IMR-90 (cell line): ENCODE results near the gene TRIO. TPM values are rescaled to one million over a fixed set of nuclear protein-coding genes. Genes with fewer than 3 reads are reported as not detected.

ENCODE experiments used
- ATAC-seq: fragments of 200-7000 bp; cut with Tn5 transposase; 2 replicates; pipeline ENCODE4 v1.9.1; 2020; ENCODE audit warnings: low read depth, mild to moderate bottlenecking, moderate library complexity
- BruUV-seq: library from RNA; stranded (reverse); fragments of 400-500 nt; replicated peaks from 2 replicates; lab custom pipeline; 2021; lab: Mats Ljungman, UMichigan
- CTCF ChIA-PET: fragments of 300-600 bp; formaldehyde crosslinking; extraction: SDS; loops from one replicate; lab custom pipeline; 2021; ENCODE audit warnings: antibody characterized with exemption; lab: Yijun Ruan, JAX
- POLR2A ChIA-PET: fragments of 300-600 bp; sonication (Branson Sonifier 250); formaldehyde crosslinking; loops from one replicate; lab custom pipeline; 2022; ENCODE audit warnings: antibody characterized with exemption; ENCODE audit not compliant: unreplicated experiment; lab: Charles Lee
- DNase-seq: peaks from one replicate; pipeline ENCODE4 v3.0.0; 2013
- H2AFZ ChIP-seq: replicated peaks from 2 replicates; pipeline ENCODE3; 2013; ENCODE audit warnings: low read length, mild to moderate bottlenecking; ENCODE audit not compliant: poor library complexity
- H2AK5ac ChIP-seq: 2 replicates; pipeline ENCODE4 v1.6.1; 2013; ENCODE audit warnings: low read depth, low read length, inconsistent platforms
- H2AK9ac ChIP-seq: replicated peaks from 2 replicates; pipeline ENCODE3; 2013; ENCODE audit warnings: mild to moderate bottlenecking, low read depth, low read length, moderate library complexity; ENCODE audit not compliant: poor library complexity
- H2BK120ac ChIP-seq: 2 replicates; pipeline ENCODE4 v1.6.1; 2013; ENCODE audit warnings: low read depth, low read length, inconsistent platforms
- H2BK15ac ChIP-seq: 3 replicates; pipeline ENCODE4 v1.6.1; 2013; ENCODE audit warnings: low read depth, low read length, inconsistent platforms
- H2BK20ac ChIP-seq: 2 replicates; pipeline ENCODE4 v1.6.1; 2013; ENCODE audit warnings: low read depth, mild to moderate bottlenecking, inconsistent platforms, low read length, moderate library complexity
- H2BK5ac ChIP-seq: 2 replicates; pipeline ENCODE4 v1.6.1; 2013; ENCODE audit warnings: mild to moderate bottlenecking, low read depth, low read length, inconsistent platforms; ENCODE audit not compliant: poor library complexity, severe bottlenecking
- H3K14ac ChIP-seq: replicated peaks from 2 replicates; pipeline ENCODE4 v1.6.1; 2013; ENCODE audit warnings: low read depth, low read length, inconsistent platforms
- H3K18ac ChIP-seq: 2 replicates; pipeline ENCODE4 v1.6.1; 2013; ENCODE audit warnings: low read depth, low read length, control low read depth
- H3K23ac ChIP-seq: 2 replicates; pipeline ENCODE4 v1.6.1; 2013; ENCODE audit warnings: low read depth, low read length, inconsistent platforms
- H3K27ac ChIP-seq: 2 replicates; pipeline ENCODE4 v1.5.1; 2013; ENCODE audit warnings: mild to moderate bottlenecking, control low read depth, low read length; ENCODE audit not compliant: insufficient read depth
- H3K27me3 ChIP-seq: 2 replicates; pipeline ENCODE4 v1.6.1; 2013; ENCODE audit warnings: low read length; ENCODE audit not compliant: control insufficient read depth, insufficient read depth
- H3K36me3 ChIP-seq: 2 replicates; pipeline ENCODE4 v1.6.1; 2013; ENCODE audit warnings: low read length, mixed read lengths; ENCODE audit not compliant: control insufficient read depth, insufficient read depth
- H3K4ac ChIP-seq: 2 replicates; pipeline ENCODE4 v1.6.1; 2013; ENCODE audit warnings: low read depth, low read length, inconsistent platforms
- H3K4me1 ChIP-seq: 2 replicates; pipeline ENCODE4 v1.6.1; 2013; ENCODE audit warnings: low read length, mixed read lengths; ENCODE audit not compliant: control insufficient read depth, insufficient read depth
- H3K4me2 ChIP-seq: 2 replicates; pipeline ENCODE4 v1.6.1; 2013; ENCODE audit warnings: low read depth, mild to moderate bottlenecking, control low read depth, low read length, moderate library complexity
- H3K4me3 ChIP-seq: 2 replicates; pipeline ENCODE4 v1.5.1; 2013; ENCODE audit warnings: low read depth, mild to moderate bottlenecking, control low read depth, low read length, moderate library complexity; ENCODE audit not compliant: insufficient read depth
- H3K56ac ChIP-seq: 2 replicates; pipeline ENCODE4 v1.6.1; 2013; ENCODE audit warnings: low read length, inconsistent platforms; ENCODE audit not compliant: insufficient read depth; ENCODE audit errors: extremely low read depth
- H3K79me1 ChIP-seq, 2 experiments: 2 replicates each; pipeline ENCODE4 v1.6.1; 2013; ENCODE audit warnings: low read length in 2 of 2, inconsistent platforms in 1 of 2, low read depth in 1 of 2
- H3K9ac ChIP-seq: 2 replicates; pipeline ENCODE4 v1.6.1; 2013; ENCODE audit warnings: low read depth, low read length, control low read depth
- H3K9me1 ChIP-seq: 2 replicates; pipeline ENCODE4 v1.6.1; 2013; ENCODE audit warnings: low read length, inconsistent platforms; ENCODE audit not compliant: insufficient read depth
- H3K9me3 ChIP-seq: 2 replicates; pipeline ENCODE4 v1.6.1; 2013; ENCODE audit warnings: low read length; ENCODE audit not compliant: control insufficient read depth, insufficient read depth
- H4K20me1 ChIP-seq: 2 replicates; pipeline ENCODE4 v1.6.1; 2013; ENCODE audit warnings: low read length, inconsistent platforms; ENCODE audit not compliant: insufficient read depth
- H4K5ac ChIP-seq: 2 replicates; pipeline ENCODE4 v1.6.1; 2013; ENCODE audit warnings: mild to moderate bottlenecking, low read depth, low read length, control low read depth
- H4K8ac ChIP-seq, 2 experiments: 2 replicates each; pipeline ENCODE4 v1.6.1; 2013; ENCODE audit warnings: low read depth in 2 of 2, low read length in 2 of 2, control low read depth in 1 of 2, inconsistent platforms in 1 of 2
- H4K91ac ChIP-seq: 2 replicates; pipeline ENCODE4 v1.6.1; 2013; ENCODE audit warnings: low read depth, low read length, inconsistent platforms; ENCODE audit not compliant: insufficient read depth
- BHLHE40 ChIP-seq: fragments of 150-350 bp; IDR thresholded peaks from 2 replicates; pipeline ENCODE4 v1.6.1; 2016; ENCODE audit warnings: mild to moderate bottlenecking, low read depth, low read length
- CEBPB ChIP-seq: IDR thresholded peaks from 2 replicates; pipeline ENCODE4 v1.6.1; 2012; ENCODE audit warnings: low read depth, low read length, improper control_type of control experiment
- CHD1 ChIP-seq: IDR thresholded peaks from 2 replicates; pipeline ENCODE4 v1.6.1; 2012; ENCODE audit warnings: low read depth, low read length, improper control_type of control experiment
- MAZ ChIP-seq: IDR thresholded peaks from 2 replicates; pipeline ENCODE4 v1.6.1; 2012; ENCODE audit warnings: low read depth, mild to moderate bottlenecking, low read length, improper control_type of control experiment, moderate library complexity, borderline replicate concordance
- MXI1 ChIP-seq: IDR thresholded peaks from 2 replicates; pipeline ENCODE4 v1.6.1; 2012; ENCODE audit warnings: low read depth, mild to moderate bottlenecking, low read length, moderate library complexity, borderline replicate concordance
- NFE2L2 ChIP-seq: fragments of 150-350 bp; IDR thresholded peaks from 2 replicates; pipeline ENCODE4 v1.6.1; 2016; ENCODE audit warnings: low read depth, mild to moderate bottlenecking, low read length
- RAD21 ChIP-seq: IDR thresholded peaks from 2 replicates; pipeline ENCODE4 v1.6.1; 2012; ENCODE audit warnings: low read length, improper control_type of control experiment
- RCOR1 ChIP-seq: IDR thresholded peaks from 2 replicates; pipeline ENCODE4 v1.6.1; 2012; ENCODE audit warnings: mild to moderate bottlenecking, low read length, improper control_type of control experiment; ENCODE audit not compliant: insufficient replicate concordance
- RFX5 ChIP-seq: IDR thresholded peaks from 2 replicates; pipeline ENCODE4 v1.8.0; 2012; ENCODE audit warnings: low read depth, mild to moderate bottlenecking, low read length, moderate library complexity
- SMC3 ChIP-seq: fragments of 150-350 bp; IDR thresholded peaks from 2 replicates; pipeline ENCODE4 v1.6.1; 2016; ENCODE audit warnings: low read depth, mild to moderate bottlenecking, antibody characterized with exemption, low read length, moderate library complexity
- WGBS, 2 experiments: methylation state at CpG; one replicate each; pipeline versions ENCODE4 v1.1.5 to v1.1.7; 2013; ENCODE audit warnings: missing lambda C conversion rate in 2 of 2; ENCODE audit not compliant: insufficient read length in 1 of 2; ENCODE audit errors: extremely low coverage in 2 of 2; 5-methylcytosine and 5-hydroxymethylcytosine counted together
- dilution Hi-C: fragments of 300-500 bp; cut with HindIII; formaldehyde crosslinking; loops from one replicate; pipeline ENCODE4 v1.14.3; 2018; ENCODE audit warnings: low sequenced_read_pairs; ENCODE audit not compliant: unreplicated experiment
- in situ Hi-C: fragments of 300-500 bp; cut with MboI; formaldehyde crosslinking; loops from 3 replicates; pipeline ENCODE4 v1.14.3; 2019; ENCODE audit warnings: low sequenced_read_pairs, inconsistent platforms, mixed read lengths
- intact Hi-C: fragments of 100-400 bp; cut with micrococcal nuclease; formaldehyde crosslinking; loops from 2 replicates; pipeline ENCODE4 v1.10.0; 2022
- polyA plus RNA-seq, 3 experiments: library from polyadenylated mRNA; depleted of rRNA; stranded (reverse); fragments of >200 nt; gene quantifications; 2 replicates each; pipeline ENCODE4 v1.2.3, GENCODE V29; 2012; ENCODE audit warnings: low replicate concordance in 1 of 3
- total RNA-seq: library from RNA; depleted of rRNA; stranded (reverse); fragments of >200 nt; gene quantifications from 2 replicates; pipeline ENCODE4 v1.2.3, GENCODE V29; 2012
- TF ChIP-seq, protein P1 (sequence below): conservative IDR thresholded peaks from 2 replicates; pipeline ENCODE4 v1.5.1; 2012; ENCODE audit warnings: mild to moderate bottlenecking, low read depth, low read length, improper control_type of control experiment
- TF ChIP-seq, protein P2 (sequence below): fragments of 150-350 bp; IDR thresholded peaks from 2 replicates; pipeline ENCODE4 v1.6.1; 2017; ENCODE audit warnings: mild to moderate bottlenecking, antibody characterized with exemption, low read length, low read depth
- TF ChIP-seq, protein P3 (sequence below): fragments of 150-350 bp; IDR thresholded peaks from 2 replicates; pipeline ENCODE4 v1.6.1; 2016; ENCODE audit warnings: low read depth, mild to moderate bottlenecking, low read length, moderate library complexity, borderline replicate concordance

Gene TRIO
- total and polyA plus RNA-seq, 2 of the 4 experiments (the other 2 are of a cell fraction): 206 to 522 TPM

DNA sequence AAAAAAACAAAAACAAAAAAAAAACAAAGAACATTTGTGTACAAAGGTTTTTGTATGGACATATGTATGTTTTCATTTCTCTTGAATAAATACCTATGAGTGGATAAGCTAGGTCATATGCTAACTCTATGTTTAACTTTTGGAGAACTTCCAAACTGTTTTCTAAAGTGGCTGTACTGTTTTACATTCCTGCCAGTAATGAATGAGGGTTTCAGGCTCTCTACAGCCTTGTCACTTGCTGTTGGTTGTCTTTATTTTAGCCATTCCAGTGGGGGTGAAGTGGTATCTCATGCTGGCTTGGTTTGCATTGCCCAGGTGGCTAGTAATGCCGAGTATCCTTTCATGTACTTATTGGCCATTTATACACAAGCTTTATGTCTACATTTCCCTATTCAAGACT lies 9.1 kb upstream of the TRIO start:
- POLR2A ChIA-PET: no interaction called here

More for the DNA sequence above, 9.1 kb upstream of the TRIO start:
- dilution Hi-C loops (no loop called here), intact Hi-C loops (no loop called here), in situ Hi-C loops (no loop called here)
- no peak overlapping the region for H3K27ac ChIP-seq
- 0 out of 2 replicates have a peak, but pooled peaks cover 5% of the 10 kb centered on the region for H3K27me3 ChIP-seq
- no peak overlapping the region for H4K8ac ChIP-seq
- H4K5ac ChIP-seq: no peak overlapping the region
- H3K4me2 ChIP-seq: no peak overlapping the region
- DNase-seq (no peak), ATAC-seq (no peak)
- H3K9me1 ChIP-seq: peaks cover 9% of the 10 kb centered on the region
- no peak overlapping the region for H3K4ac ChIP-seq
- CTCF ChIA-PET: interaction anchor here (0.6 kb wide), 1 partner anchor 15 kb away, joined by 4 read pairs; no protein-coding TSS in a partner anchor
- H3K56ac ChIP-seq: no peak overlapping the region
- H2AK9ac ChIP-seq: no peak overlapping the region
- no peak overlapping the region for H2AK5ac ChIP-seq
- H4K20me1 ChIP-seq: peaks cover 2% of the 10 kb centered on the region; the same call in 1 of the 2 replicates
- H2BK15ac ChIP-seq: no peak overlapping the region
- no peak overlapping the region for H2BK20ac ChIP-seq
- H3K9ac ChIP-seq: no peak overlapping the region
- BruUV-seq: no TSS peak
- peaks cover 12% of the 10 kb centered on the region for H3K4me1 ChIP-seq
- no peak overlapping the region for H2BK120ac ChIP-seq
- H3K9me3 ChIP-seq: no peaks in the 10 kb centered on the region
- 80% methylated on average over 1 of the region's 1 CpG; no CpG with 5 or more reads in 1 of the 2 experiments for WGBS, 2 experiments
- TF ChIP-seq, protein P1, sequence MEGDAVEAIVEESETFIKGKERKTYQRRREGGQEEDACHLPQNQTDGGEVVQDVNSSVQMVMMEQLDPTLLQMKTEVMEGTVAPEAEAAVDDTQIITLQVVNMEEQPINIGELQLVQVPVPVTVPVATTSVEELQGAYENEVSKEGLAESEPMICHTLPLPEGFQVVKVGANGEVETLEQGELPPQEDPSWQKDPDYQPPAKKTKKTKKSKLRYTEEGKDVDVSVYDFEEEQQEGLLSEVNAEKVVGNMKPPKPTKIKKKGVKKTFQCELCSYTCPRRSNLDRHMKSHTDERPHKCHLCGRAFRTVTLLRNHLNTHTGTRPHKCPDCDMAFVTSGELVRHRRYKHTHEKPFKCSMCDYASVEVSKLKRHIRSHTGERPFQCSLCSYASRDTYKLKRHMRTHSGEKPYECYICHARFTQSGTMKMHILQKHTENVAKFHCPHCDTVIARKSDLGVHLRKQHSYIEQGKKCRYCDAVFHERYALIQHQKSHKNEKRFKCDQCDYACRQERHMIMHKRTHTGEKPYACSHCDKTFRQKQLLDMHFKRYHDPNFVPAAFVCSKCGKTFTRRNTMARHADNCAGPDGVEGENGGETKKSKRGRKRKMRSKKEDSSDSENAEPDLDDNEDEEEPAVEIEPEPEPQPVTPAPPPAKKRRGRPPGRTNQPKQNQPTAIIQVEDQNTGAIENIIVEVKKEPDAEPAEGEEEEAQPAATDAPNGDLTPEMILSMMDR: no peak
- TF ChIP-seq RFX5: no peak
- TF ChIP-seq MXI1: no peak
- no peak for TF ChIP-seq CEBPB
- TF ChIP-seq, protein P2, sequence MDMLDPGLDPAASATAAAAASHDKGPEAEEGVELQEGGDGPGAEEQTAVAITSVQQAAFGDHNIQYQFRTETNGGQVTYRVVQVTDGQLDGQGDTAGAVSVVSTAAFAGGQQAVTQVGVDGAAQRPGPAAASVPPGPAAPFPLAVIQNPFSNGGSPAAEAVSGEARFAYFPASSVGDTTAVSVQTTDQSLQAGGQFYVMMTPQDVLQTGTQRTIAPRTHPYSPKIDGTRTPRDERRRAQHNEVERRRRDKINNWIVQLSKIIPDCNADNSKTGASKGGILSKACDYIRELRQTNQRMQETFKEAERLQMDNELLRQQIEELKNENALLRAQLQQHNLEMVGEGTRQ: no peak
- TF ChIP-seq NFE2L2: no peak
- TF ChIP-seq SMC3: no peak
- no peak for TF ChIP-seq BHLHE40
- TF ChIP-seq, protein P3, sequence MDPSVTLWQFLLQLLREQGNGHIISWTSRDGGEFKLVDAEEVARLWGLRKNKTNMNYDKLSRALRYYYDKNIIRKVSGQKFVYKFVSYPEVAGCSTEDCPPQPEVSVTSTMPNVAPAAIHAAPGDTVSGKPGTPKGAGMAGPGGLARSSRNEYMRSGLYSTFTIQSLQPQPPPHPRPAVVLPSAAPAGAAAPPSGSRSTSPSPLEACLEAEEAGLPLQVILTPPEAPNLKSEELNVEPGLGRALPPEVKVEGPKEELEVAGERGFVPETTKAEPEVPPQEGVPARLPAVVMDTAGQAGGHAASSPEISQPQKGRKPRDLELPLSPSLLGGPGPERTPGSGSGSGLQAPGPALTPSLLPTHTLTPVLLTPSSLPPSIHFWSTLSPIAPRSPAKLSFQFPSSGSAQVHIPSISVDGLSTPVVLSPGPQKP: no peak
- TF ChIP-seq CHD1: no peak
- no peak for TF ChIP-seq RAD21
- TF ChIP-seq MAZ: no peak
- TF ChIP-seq RCOR1: no peak
- peaks cover 0 to 22% of the 10 kb centered on the region in 2 experiments; a peak in 2 of 4 replicates for H3K79me1 ChIP-seq
- H2BK5ac ChIP-seq: no peak overlapping the region
- H3K18ac ChIP-seq: no peak overlapping the region
- H3K4me3 ChIP-seq: no peak overlapping the region
- no peaks in the 10 kb centered on the region for H3K36me3 ChIP-seq
- H2AFZ ChIP-seq: no peak overlapping the region
- no peak overlapping the region for H3K14ac ChIP-seq
- H3K23ac ChIP-seq: no peak overlapping the region
- no peak overlapping the region for H4K91ac ChIP-seq
